Hepatocyte (in vitro differentiated cells): ENCODE data around the gene NKAIN1. TPM values are rescaled to one million over a fixed set of nuclear protein-coding genes. Genes with fewer than 3 reads are reported as not detected.

ENCODE experiments used
- DNase-seq: peaks from one replicate; pipeline ENCODE4 v3.0.0-alpha.2; 2016; ENCODE audit warnings: low spot score
- H2AFZ ChIP-seq: fragments of 200-600 bp; sonication (generic); 2 replicates; pipeline ENCODE4 v1.6.0; 2016; ENCODE audit warnings: antibody characterized with exemption, mild to moderate bottlenecking
- H3K27ac ChIP-seq: fragments of 200-600 bp; sonication (generic); 2 replicates; pipeline ENCODE4 v1.5.1; 2016; ENCODE audit warnings: mild to moderate bottlenecking
- H3K27me3 ChIP-seq: fragments of 200-600 bp; sonication (generic); 2 replicates; pipeline ENCODE4 v1.6.1; 2016
- H3K36me3 ChIP-seq: fragments of 200-600 bp; sonication (generic); replicated peaks from 2 replicates; pipeline ENCODE4 v1.5.1; 2016; ENCODE audit warnings: low read depth; ENCODE audit not compliant: insufficient read depth
- H3K4me1 ChIP-seq: fragments of 200-600 bp; sonication (generic); 2 replicates; pipeline ENCODE4 v1.5.1; 2016; ENCODE audit warnings: mild to moderate bottlenecking, moderate library complexity; ENCODE audit not compliant: insufficient read depth
- H3K4me2 ChIP-seq: fragments of 200-600 bp; sonication (generic); 2 replicates; pipeline ENCODE4 v1.6.0; 2016
- H3K4me3 ChIP-seq: fragments of 200-600 bp; sonication (generic); 2 replicates; pipeline ENCODE4 v1.5.1; 2016; ENCODE audit warnings: mild to moderate bottlenecking
- H3K79me2 ChIP-seq: fragments of 200-600 bp; sonication (generic); 2 replicates; pipeline ENCODE4 v1.6.0; 2017; ENCODE audit warnings: mild to moderate bottlenecking
- H3K9me2 ChIP-seq: fragments of 200-600 bp; sonication (generic); replicated peaks from 2 replicates; pipeline ENCODE4 v1.6.0; 2017; ENCODE audit warnings: mild to moderate bottlenecking; ENCODE audit not compliant: insufficient read depth
- H3K9me3 ChIP-seq: fragments of 200-600 bp; sonication (generic); 2 replicates; pipeline ENCODE4 v1.5.1; 2016; ENCODE audit warnings: low read depth, mild to moderate bottlenecking
- H4K20me1 ChIP-seq: fragments of 200-600 bp; sonication (generic); 2 replicates; pipeline ENCODE4 v1.6.0; 2016; ENCODE audit warnings: mild to moderate bottlenecking; ENCODE audit not compliant: insufficient read depth, poor library complexity, severe bottlenecking
- EZH2 ChIP-seq: fragments of 200-600 bp; sonication (generic); IDR thresholded peaks from 2 replicates; pipeline ENCODE4 v1.6.1; 2016; ENCODE audit warnings: antibody characterized with exemption, mild to moderate bottlenecking, borderline replicate concordance
- EZH2phosphoT487 ChIP-seq: fragments of 200-600 bp; sonication (generic); IDR thresholded peaks from one replicate; pipeline ENCODE4 v1.6.1; 2018; ENCODE audit warnings: antibody characterized with exemption, mild to moderate bottlenecking, low read depth, moderate library complexity; ENCODE audit not compliant: unreplicated experiment, severe bottlenecking
- WGBS: methylation state at CpG from one replicate; pipeline ENCODE4 v1.1.6; 2016; ENCODE audit warnings: low lambda C conversion rate; ENCODE audit errors: missing lambda C conversion rate; 5-methylcytosine and 5-hydroxymethylcytosine counted together
- polyA plus RNA-seq: library from polyadenylated mRNA; unstranded; fragments of >200 nt; fragmentation: Nextera tagmentation; extraction: Ambion mirVana; gene quantifications from 2 replicates; pipeline ENCODE4 v1.2.1, GENCODE V29; 2016
- total RNA-seq: library from RNA; depleted of rRNA; stranded (reverse); fragments of >200 nt; gene quantifications from 2 replicates; pipeline ENCODE4 v1.2.3, GENCODE V29; 2014
- TF ChIP-seq, protein P1 (sequence below): fragments of 200-600 bp; sonication (generic); IDR thresholded peaks from 2 replicates; pipeline ENCODE4 v1.5.1; 2016; ENCODE audit warnings: antibody characterized with exemption, mild to moderate bottlenecking; ENCODE audit not compliant: poor library complexity

The NKAIN1 gene
- total and polyA plus RNA-seq, 2 experiments from 2014 or later, result 1.8 to 2.2 TPM

DNA sequence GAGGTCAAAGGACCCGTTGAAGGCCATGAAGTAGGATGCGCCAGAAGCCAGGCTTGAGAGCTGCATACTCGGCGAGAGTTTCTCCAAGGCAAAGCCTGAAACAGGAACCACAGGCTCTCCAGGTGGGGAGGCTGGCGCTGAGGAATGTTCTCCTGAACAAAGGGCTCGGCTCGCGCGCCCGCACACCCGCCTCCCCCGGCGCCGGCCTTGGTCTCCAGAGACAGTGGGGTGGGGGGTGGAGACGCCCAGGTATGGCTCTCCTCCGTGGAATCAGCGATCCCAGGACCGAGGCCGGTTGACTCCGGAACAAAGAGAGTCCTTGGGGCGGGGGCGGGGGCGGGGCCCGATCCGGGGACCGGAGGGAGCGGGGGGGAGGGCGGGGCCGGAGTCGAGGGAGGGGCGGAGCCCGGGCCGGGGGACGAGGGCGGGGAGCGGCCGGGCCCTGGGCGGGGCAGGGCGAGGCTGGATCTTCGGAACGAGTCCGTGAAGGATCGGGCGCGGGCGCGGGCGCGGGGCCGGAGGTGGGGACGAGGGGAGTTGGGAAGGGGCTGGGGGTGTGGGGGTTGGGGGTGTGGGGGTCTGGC is 85.0 kb downstream of the NKAIN1 start:
- TF ChIP-seq EZH2, result no peak
- TF ChIP-seq, protein P1, sequence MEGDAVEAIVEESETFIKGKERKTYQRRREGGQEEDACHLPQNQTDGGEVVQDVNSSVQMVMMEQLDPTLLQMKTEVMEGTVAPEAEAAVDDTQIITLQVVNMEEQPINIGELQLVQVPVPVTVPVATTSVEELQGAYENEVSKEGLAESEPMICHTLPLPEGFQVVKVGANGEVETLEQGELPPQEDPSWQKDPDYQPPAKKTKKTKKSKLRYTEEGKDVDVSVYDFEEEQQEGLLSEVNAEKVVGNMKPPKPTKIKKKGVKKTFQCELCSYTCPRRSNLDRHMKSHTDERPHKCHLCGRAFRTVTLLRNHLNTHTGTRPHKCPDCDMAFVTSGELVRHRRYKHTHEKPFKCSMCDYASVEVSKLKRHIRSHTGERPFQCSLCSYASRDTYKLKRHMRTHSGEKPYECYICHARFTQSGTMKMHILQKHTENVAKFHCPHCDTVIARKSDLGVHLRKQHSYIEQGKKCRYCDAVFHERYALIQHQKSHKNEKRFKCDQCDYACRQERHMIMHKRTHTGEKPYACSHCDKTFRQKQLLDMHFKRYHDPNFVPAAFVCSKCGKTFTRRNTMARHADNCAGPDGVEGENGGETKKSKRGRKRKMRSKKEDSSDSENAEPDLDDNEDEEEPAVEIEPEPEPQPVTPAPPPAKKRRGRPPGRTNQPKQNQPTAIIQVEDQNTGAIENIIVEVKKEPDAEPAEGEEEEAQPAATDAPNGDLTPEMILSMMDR, result no peak
- TF ChIP-seq EZH2phosphoT487, result no peak
- Histone ChIP-seq H3K27me3 (no peaks in the 10 kb centered on the region), H2AFZ (peak overlapping the region; percentile 62), H3K9me3 (no peaks in the 10 kb centered on the region), H3K79me2 (peaks cover 6% of the 10 kb centered on the region), H3K4me1 (peaks cover 7% of the 10 kb centered on the region), H3K4me2 (peak overlapping the region; percentile 77), H4K20me1 (no peaks in the 10 kb centered on the region), H3K27ac (peak overlapping the region; percentile 98), H3K36me3 (no peaks in the 10 kb centered on the region), H3K9me2 (no peaks in the 10 kb centered on the region), H3K4me3 (peak overlapping the region; percentile 37)
- 6% methylated on average over 22 of the region's 51 CpGs for WGBS
- peak; percentile 95 for DNase-seq

DNA sequence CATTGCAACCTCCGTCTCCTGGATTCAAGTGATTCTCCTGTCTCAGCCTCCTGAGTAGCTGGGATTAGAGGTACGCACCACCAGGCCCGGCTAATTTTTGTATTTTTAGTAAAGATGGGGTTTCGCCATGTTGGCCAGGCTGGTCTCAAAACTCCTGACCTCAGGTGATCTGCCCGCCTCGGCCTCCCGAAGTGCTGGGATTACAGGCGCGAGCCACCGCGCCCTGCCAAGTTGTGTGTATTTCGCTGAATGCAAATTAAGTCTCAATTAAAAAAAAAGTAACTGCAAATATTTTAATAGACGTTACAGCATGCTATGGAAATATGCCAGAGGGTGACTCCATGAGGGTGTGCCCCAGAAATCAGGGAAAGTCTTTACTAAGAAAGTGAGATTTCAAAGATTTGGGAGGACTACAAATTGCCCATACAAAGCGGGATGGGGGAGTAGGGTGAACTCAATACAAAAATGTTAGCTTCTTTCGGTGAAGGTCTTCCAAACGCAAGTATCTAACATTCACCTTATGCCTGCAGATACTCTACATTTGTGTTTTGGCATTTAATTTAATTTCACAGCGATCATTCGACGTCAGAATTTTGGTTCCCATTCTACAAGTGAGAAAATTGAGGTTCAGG is 85.6 kb downstream of the NKAIN1 start:
- Histone ChIP-seq H3K4me3 (peak overlapping the region; percentile 37), H3K4me2 (peak overlapping the region; percentile 71), H3K4me1 (peaks cover 6% of the 10 kb centered on the region), H2AFZ (peak overlapping the region; percentile 62), H3K27me3 (no peaks in the 10 kb centered on the region), H3K9me2 (no peaks in the 10 kb centered on the region), H3K27ac (peak overlapping the region; percentile 98), H3K79me2 (peaks cover 6% of the 10 kb centered on the region), H3K36me3 (no peaks in the 10 kb centered on the region), H4K20me1 (no peaks in the 10 kb centered on the region), H3K9me3 (no peaks in the 10 kb centered on the region)
- DNase-seq, result no peak
- TF ChIP-seq EZH2phosphoT487, result no peak
- TF ChIP-seq EZH2, result no peak
- TF ChIP-seq, protein P1, result no peak
- WGBS, result 80% methylated on average over 19 of the region's 19 CpGs

DNA sequence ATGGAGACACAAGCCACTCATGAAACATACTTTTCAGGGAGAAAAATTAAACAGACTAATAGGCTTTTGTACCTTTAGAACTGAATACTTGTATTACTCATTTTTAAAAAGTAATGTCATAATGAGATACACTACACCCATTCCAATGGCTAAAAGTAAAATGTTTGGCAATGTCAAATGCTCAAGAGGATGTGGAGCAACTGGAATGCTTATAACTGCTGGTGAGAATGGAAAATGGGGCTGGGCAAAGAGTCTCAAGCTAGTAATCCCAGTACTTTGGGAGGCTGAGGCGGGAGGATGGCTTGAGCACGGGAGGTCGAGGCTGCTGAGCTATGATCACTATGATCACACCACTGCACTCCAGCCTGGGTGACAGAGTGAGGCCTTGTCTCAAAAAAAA is 86.3 kb downstream of the NKAIN1 start:
- Histone ChIP-seq H3K9me3 (no peaks in the 10 kb centered on the region), H3K4me2 (no peak overlapping the region), H2AFZ (no peak overlapping the region), H4K20me1 (no peaks in the 10 kb centered on the region), H3K4me1 (peaks cover 6% of the 10 kb centered on the region), H3K9me2 (no peaks in the 10 kb centered on the region), H3K79me2 (peaks cover 6% of the 10 kb centered on the region), H3K36me3 (no peaks in the 10 kb centered on the region), H3K27ac (peak overlapping the region; percentile 6), H3K27me3 (no peaks in the 10 kb centered on the region), H3K4me3 (no peak overlapping the region)
- no peak for DNase-seq
- TF ChIP-seq EZH2phosphoT487 (no peak), EZH2 (no peak)
- TF ChIP-seq, protein P1, result no peak
- WGBS, result 98% methylated on average over 3 of the region's 3 CpGs
